HG03520 (cell line): ENCODE results near the gene CNIH2.

Experiments
- ATAC-seq: cut with Tn5 transposase; IDR thresholded peaks from one replicate; pipeline ENCODE4 v1.9.1; 2021; ENCODE audit warnings: mild to moderate bottlenecking, moderate library complexity; ENCODE audit not compliant: unreplicated experiment

CNIH2 gene

GRCh38 chr11:66327171-66328030, 49.4 kb downstream of the CNIH2 start:
- ATAC-seq, result no peak

- no peak for ATAC-seq
These were observed 50.0 kb downstream of the CNIH2 start for GRCh38 chr11:66328031-66328301.

GRCh38 chr11:66328302-66329144, 50.5 kb downstream of the CNIH2 start:
- no peak for ATAC-seq

- no peak for ATAC-seq
These were observed 51.2 kb downstream of the CNIH2 start for GRCh38 chr11:66329165-66329673.

GRCh38 chr11:66330931-66331330, 53.0 kb downstream of the CNIH2 start:
- no peak for ATAC-seq

- ATAC-seq, result no peak
These were observed 53.8 kb downstream of the CNIH2 start for GRCh38 chr11:66331542-66332370.

GRCh38 chr11:66332371-66333219, 54.6 kb downstream of the CNIH2 start:
- no peak for ATAC-seq

- no peak for ATAC-seq
These were observed 55.4 kb downstream of the CNIH2 start for GRCh38 chr11:66333220-66333877.
